GM18520 (cell line): ENCODE results near the gene FHIT.

Experiments used
- ATAC-seq: cut with Tn5 transposase; IDR thresholded peaks from one replicate; pipeline ENCODE4 v1.9.1; 2021; ENCODE audit not compliant: unreplicated experiment

The FHIT gene

DNA sequence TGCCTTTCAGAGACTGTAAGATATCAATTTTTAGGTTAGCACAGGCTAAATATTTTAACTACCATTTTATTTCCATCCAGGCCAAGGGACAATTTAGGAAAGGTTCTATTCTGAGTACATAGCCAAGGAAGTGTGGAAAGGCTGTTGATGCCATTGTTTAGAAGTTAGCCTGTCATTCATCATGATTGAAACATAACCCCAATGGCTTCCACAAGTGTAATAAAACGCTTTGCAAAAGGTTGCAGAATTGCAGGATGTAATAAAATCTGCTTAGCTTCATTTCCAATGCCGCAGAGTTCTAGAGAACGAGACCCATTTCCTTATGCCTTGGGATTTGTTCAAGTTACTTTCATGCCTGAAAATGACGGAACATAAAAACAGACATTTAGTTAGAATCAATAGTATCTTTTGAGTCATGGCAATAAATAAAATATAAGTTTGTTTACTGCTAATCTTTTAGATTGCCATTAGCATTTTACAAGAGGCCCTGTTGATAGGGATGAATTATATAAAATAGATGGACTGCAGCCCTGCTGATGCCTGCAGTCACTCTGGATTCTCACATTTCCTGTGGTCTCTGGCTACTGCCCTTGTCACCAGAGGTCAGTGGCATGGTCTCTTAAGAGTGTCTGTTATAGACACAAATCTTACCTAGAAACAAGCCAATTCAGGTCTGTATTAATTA lies 1523.2 kb downstream of the FHIT start:
- no peak for ATAC-seq

DNA sequence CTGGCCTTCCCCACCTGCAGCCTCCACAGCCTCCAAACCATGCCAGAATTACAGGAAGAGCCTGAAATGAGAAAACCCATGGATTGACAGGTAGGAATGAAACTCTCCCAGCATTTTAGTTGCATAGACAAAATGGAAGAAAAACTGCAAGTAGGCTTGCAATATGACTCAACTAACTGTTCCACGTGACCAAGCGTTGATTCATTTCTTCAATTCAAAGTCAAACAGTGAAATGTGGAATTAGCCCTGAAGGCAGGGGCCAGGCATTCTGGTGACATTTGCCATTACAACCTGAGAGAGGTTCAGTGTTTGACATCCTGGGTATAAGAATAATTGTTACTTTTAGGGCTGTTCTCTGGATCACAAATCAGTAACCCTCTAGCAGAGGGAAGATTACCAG lies 1525.0 kb downstream of the FHIT start:
- ATAC-seq = no peak

DNA sequence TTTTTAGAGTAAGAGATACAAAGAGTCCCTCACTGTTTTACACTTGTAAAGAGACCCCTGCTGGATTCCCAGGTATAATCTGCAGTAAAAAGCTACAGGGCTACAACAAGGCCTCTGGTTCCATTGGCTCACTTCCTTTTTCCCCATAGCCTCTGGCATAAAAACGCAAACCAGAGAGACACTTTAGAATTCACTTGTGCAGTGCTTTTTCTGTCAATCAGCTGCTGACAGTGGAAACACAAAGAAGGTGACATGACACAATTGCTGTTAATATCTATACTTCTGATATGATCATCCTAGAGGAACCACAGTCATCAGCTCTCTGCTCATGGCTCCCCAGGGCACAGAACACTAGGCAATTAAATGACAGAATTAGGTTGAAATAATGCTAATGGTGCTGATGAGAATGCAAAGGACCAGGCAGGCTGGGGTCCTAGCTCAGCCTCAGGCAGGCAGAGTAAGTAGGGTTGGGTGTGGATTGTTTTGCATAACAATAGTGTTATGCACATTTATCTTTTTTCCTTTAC lies 1533.5 kb downstream of the FHIT start:
- ATAC-seq = no peak

DNA sequence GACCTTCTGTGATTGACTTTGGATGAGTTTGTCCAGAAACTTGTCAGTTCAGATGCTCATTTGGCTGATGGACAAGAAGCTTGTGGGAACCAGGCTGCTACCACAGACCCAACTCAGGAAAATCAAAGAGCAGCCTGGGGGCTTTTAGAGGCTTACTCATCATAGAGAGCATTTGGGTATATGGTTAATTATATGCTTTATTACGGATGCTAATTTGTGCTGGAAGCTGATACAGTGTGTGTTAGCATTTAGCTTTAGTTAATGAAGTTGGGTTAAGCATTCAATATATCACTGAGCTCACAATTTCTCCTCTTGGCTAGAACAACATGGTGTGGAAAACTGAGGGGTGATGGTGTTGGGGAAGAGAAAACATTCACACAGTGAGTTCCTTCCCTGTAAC lies 1537.2 kb downstream of the FHIT start:
- no peak for ATAC-seq

DNA sequence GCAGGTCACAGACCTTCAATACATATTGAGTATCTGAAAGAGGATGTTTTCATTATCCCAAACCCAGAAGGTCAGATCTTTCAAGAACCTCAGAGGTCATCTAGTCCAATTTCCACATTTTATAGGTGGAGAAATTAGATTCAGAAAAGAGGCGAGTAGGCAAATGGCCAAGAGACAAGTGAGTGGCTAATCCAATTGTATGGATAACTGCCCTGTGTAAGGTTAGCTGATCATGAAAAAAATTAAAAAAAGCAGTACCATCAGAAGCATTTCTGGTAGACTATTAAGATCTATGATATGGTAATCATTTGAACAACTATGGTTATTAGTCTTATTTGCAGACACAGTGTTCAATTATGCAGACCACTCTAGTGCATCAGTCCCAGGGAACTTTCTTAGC lies 1540.7 kb downstream of the FHIT start:
- no peak for ATAC-seq

DNA sequence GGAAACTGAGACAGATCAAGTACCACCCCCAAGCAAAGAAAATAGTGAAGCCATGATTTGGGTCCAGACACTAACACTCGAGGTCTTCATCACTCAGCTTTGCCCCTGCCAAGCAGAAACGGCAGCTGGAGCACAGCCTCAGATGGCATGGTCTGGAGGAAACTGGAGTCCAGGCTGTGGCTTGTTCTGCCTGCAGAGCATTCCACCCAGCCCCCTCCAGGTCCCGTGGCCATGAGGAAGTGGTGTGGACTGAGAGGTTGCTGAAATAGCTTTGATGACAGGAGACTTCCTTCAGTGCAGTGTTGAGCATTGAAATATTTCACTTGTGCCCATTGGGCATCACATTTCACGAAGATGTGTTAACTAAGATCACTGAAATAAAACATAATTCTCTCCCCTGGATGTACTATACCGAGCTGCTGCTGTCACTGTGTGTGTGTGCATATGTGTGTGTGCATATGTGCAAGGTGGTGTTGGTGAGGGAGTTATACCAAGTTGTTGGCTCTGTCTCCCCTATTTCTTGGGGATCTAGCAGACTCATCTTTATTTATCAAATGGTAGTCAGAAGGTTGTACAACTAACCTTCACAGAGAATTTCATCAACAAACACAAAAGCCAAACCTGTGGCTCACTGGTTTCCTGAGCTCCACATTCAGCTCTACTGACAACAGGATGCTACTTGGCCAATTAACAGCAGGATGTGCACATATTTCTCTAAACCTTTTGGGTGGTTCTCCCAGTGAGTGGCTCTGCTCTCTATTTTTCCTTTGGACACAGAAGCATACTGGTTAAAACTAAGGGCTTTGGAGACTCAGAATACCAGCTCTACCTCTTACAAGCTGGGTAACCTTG lies 1541.3 kb downstream of the FHIT start:
- ATAC-seq = no peak

DNA sequence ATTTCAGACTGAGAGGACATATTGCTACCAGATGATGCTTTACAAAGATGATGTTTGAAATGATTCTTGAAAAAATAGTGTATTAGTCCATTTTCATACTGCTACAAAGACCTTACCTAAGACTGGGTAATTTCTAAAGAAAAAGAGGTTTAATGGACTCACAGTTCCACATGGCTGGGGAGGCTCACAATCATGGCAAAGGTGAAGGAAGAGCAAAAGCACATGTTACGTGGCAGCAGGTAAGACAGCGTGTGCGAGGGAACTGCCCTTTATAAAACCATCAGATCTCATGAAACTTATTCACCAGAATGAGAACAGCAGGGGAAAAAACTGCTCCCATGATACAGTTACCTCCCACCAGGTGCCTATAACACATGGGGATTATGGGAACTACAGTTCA lies 1543.0 kb downstream of the FHIT start:
- no peak for ATAC-seq

DNA sequence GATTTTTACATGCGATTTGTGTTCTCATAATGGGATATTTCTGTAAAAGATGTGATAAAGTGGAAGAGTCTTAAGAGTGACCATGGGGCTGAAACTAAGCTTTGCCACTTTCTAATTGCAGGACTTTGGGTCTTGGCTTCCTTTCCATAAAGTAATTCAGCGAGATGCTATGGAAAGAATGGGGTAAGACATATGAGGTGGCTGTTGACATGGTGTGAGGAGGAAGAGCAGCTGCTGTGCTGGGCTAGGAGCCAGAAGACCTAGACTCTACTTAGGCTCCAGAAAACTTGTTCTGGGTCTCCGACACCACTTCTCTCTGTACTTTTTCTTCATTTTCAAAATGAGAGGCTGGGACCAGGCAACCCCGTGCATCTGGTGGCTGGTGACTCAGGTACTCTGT lies 1547.0 kb downstream of the FHIT start:
- no peak for ATAC-seq

DNA sequence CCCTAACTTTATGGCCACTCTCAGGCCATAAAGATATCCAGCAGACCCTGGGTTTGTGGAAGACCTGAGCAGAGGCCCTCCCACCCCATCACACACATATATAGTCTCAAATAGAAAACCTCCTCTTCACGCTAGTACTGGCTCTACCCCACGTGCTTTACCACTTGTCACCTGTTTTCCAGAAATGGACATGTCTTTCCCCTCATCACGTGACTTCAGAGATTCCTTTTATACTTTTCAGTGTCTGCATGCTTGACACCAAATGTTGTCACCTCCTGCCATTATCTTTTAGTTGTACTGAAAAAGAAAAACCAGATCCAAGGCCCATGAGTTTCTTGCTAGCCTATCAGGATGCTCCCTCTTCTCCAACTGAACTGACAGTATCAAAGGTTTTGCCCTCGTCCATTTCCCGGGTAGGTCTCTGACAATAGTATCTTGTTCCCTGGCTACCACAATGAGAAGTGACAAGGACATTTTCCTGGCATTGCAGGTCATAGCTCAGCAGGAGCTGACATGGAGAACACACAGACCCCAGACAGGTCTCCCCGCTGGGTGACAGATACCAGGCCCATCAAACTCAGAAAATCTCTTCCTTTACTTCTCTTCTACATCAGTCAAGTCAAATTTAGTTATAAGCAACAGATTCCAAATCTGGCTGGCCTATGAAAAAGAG lies 1551.5 kb downstream of the FHIT start:
- ATAC-seq = no peak
